ENCODE data around the gene DNER.

- no peak for TF ChIP-seq POLR2AphosphoS5 (IDR thresholded peaks at IDR 0.05; ENCODE audit: low read length)
- TF ChIP-seq IRF3 (IDR thresholded peaks at IDR 0.05): no peak
Measured at GRCh38 chr2:229519655-229520430, 194.5 kb downstream of the DNER start.
